Central memory CD8-positive, alpha-beta T cell (primary cell): ENCODE measurements around the gene RPUSD1.

Source experiments
- ATAC-seq: fragments of 150-1000 bp; cut with Tn5 transposase; replicated peaks from 2 replicates; pipeline ENCODE4 v1.10.0; 2022; ENCODE audit warnings: mild to moderate bottlenecking, moderate FRiP score, moderate number of reproducible peaks; ENCODE audit not compliant: poor library complexity, severe bottlenecking; ENCODE audit errors: extremely low read depth
- DNase-seq, 2 donors: peaks; one replicate each; pipeline ENCODE4 v3.0.0; 2021; ENCODE audit warnings: low spot score in 2 of 2
- H3K27ac Mint-ChIP-seq: one replicate; pipeline ENCODE4 v1.8.0; 2022; ENCODE audit warnings: low read depth, mild to moderate bottlenecking, moderate library complexity, mixed read lengths
- H3K27me3 Mint-ChIP-seq: one replicate; pipeline ENCODE4 v1.8.0; 2022; ENCODE audit warnings: mixed read lengths
- H3K36me3 Mint-ChIP-seq: one replicate; pipeline ENCODE4 v1.8.0; 2022; ENCODE audit warnings: mild to moderate bottlenecking, moderate library complexity, mixed read lengths; ENCODE audit not compliant: insufficient read depth
- H3K4me1 Mint-ChIP-seq: one replicate; pipeline ENCODE4 v1.8.0; 2022; ENCODE audit warnings: mixed read lengths
- H3K4me3 Mint-ChIP-seq: one replicate; pipeline ENCODE4 v1.8.0; 2022; ENCODE audit warnings: mild to moderate bottlenecking, moderate library complexity, mixed read lengths
- H3K9me3 Mint-ChIP-seq: one replicate; pipeline ENCODE4 v1.8.0; 2022; ENCODE audit warnings: mixed read lengths

Gene RPUSD1

DNA sequence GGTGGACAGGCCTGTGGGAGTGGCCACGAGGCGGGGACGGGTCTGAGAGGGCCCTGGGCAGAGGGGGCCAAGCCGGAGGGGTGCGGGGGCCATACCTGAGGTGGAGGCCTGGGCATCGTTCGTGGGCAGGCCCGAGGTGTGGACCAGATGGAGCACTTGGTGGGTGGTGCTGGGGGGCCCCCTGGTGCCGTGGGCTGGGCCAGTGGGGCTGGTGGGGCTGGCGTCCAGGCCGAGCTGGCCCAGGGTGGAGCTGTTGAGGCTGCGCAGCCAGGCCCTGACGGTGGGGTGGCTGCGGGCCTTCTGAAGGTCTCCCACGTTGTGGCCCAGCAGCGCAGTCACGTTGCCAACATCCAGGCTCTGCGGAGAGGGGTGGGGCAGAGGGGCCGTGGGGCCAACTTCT lies 18.2 kb downstream of the RPUSD1 start:
- Mint-ChIP-seq H3K4me1 (no peaks in the 10 kb centered on the region), H3K4me3 (no peak overlapping the region), H3K27me3 (no peaks in the 10 kb centered on the region), H3K36me3 (no peaks in the 10 kb centered on the region), H3K27ac (no peak overlapping the region), H3K9me3 (no peaks in the 10 kb centered on the region)
- DNase-seq (no peak), ATAC-seq (no peak)

DNA sequence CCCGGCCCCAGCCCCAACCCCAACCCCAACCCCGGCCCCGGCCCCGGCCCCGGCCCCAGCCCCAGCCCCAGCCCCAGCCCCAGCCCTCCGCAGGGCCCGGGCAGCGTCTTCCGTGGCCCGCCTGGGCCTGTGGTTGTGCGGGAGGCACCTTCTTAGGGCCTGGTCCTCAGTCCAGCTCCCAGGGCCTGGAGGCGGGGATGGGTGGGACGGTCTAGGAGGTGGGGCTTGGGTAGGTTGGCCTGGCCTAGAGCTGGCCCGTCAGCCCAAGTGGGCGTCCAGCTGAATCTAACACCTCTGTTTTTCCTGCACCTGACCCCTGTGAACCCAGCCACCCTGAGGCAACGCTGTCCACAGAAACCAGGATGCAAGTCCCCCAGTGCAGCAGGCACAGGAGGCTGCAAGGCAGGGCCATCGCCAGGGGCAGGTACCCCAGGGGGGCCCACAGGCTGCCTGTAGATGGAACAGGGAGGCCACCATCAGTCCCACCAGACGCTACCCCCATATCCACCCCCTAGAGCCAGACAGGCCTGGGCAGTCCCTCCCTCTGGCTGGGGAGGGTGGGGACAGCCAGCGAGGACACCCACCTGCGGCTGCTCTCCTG lies 18.9 kb downstream of the RPUSD1 start:
- H3K27ac Mint-ChIP-seq, result no peak overlapping the region
- ATAC-seq, result no peak
- no peaks in the 10 kb centered on the region for H3K4me1 Mint-ChIP-seq
- H3K27me3 Mint-ChIP-seq, result no peaks in the 10 kb centered on the region
- no peaks in the 10 kb centered on the region for H3K9me3 Mint-ChIP-seq
- no peaks in the 10 kb centered on the region for H3K36me3 Mint-ChIP-seq
- H3K4me3 Mint-ChIP-seq, result no peak overlapping the region
- no peak for DNase-seq

DNA sequence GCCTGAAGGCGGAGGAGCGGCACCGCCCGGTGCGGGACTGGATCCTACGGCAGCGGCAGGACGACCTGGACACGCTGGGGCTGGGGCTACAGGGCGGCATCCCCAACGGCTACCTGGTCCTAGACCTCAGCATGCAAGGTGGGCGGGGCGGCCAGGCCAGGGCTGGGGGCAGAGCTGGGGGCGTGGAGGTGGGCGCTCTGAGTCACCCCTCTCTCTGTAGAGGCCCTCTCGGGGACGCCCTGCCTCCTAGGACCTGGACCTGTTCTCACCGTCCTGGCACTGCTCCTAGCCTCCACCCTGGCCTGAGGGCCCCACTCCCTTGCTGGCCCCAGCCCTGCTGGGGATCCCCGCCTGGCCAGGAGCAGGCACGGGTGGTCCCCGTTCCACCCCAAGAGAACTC lies 19.8 kb downstream of the RPUSD1 start:
- Mint-ChIP-seq H3K9me3 (no peaks in the 10 kb centered on the region), H3K4me3 (no peak overlapping the region), H3K4me1 (no peaks in the 10 kb centered on the region), H3K36me3 (peaks cover 2% of the 10 kb centered on the region), H3K27me3 (no peaks in the 10 kb centered on the region), H3K27ac (no peak overlapping the region)
- DNase-seq (no peak), ATAC-seq (no peak)

DNA sequence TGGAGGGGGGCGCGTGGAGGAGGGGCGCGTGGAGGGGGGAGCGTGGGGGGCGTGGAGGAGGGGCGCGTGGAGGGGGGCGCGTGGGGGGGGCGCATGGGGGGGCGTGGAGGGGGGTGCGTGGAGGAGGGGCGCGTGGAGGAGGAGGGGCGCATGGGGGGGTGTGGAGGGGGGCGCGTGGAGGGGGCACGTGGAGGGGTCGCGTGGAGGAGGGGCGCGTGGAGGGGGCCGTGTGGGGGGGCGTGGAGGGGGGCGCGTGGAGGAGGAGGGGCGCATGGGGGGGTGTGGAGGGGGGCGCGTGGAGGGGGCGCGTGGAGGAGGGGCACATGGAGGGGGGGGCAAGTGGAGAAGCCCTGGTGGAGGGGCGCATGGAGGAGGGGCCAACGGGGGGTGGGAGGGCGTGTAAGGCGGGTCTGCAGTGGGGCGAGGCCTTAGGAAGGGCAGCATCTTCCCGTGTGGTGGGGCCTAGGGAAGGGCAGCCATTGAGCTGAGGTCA lies 20.4 kb downstream of the RPUSD1 start:
- Mint-ChIP-seq H3K9me3 (no peaks in the 10 kb centered on the region), H3K27ac (no peak overlapping the region), H3K4me1 (no peaks in the 10 kb centered on the region), H3K36me3 (peaks cover 2% of the 10 kb centered on the region), H3K4me3 (no peak overlapping the region), H3K27me3 (no peaks in the 10 kb centered on the region)
- ATAC-seq, result no peak
- DNase-seq, result no peak

DNA sequence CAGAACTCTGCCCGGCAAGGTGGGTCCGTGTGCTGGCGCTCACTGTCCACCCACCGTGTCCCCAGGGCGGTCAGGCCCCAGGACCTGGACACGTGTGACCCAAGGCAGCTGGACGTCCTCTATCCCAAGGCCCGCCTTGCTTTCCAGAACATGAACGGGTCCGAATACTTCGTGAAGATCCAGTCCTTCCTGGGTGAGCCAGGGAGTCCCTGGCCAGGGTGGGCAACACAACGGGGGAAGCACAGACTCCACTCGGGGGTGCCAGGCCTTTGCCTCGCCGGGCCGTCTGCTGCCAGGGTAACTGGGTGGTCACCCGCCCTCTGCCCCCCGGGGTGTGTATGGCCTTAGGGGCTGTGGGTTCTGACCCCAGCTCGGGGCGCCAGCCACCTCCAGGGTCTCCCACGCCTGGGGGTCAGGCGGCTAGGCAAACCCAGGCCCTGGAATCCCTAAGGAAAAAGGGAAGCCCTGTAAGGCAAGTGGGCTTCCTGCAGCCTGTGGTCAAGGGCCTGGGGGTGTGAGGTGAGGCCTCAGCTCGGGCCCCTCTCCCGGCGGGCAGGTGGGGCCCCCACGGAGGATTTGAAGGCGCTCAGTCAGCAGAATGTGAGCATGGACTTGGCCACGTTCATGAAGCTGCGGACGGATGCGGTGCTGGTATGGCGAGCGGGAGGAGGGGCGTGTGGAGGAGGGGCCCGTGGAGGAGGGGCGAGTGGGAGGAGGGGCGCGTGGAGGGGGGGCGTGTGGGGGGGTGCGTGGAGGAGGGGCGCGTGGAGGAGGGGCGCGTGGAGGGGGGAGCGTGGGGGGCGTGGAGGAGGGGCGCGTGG lies 21.2 kb downstream of the RPUSD1 start:
- no peak for ATAC-seq
- Mint-ChIP-seq H3K9me3 (no peaks in the 10 kb centered on the region), H3K36me3 (peaks cover 2% of the 10 kb centered on the region), H3K27me3 (no peaks in the 10 kb centered on the region), H3K4me3 (no peak overlapping the region), H3K27ac (no peak overlapping the region), H3K4me1 (no peaks in the 10 kb centered on the region)
- no peak for DNase-seq

DNA sequence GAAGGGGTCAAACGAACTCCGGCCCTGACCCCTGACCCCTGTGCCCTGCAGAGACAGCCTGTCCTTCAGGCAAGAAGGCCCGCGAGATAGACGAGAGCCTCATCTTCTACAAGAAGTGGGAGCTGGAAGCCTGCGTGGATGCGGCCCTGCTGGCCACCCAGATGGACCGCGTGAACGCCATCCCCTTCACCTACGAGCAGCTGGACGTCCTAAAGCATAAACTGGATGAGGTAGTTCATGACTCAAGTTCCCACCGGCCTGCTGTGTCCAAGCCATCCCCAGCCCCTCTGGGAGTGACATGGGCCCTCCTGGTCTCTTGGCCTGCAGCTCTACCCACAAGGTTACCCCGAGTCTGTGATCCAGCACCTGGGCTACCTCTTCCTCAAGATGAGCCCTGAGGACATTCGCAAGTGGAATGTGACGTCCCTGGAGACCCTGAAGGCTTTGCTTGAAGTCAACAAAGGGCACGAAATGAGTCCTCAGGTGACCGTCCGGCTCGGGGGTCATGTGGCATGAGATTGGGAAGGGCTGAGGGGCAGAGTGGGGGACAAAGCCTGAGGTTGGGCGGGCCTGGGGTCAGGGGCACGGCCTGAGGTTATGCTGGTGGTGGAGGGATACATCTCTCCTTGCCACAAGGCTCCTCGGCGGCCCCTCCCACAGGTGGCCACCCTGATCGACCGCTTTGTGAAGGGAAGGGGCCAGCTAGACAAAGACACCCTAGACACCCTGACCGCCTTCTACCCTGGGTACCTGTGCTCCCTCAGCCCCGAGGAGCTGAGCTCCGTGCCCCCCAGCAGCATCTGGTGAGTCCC lies 22.0 kb downstream of the RPUSD1 start:
- H3K4me3 Mint-ChIP-seq, result no peak overlapping the region
- H3K4me1 Mint-ChIP-seq, result no peaks in the 10 kb centered on the region
- no peaks in the 10 kb centered on the region for H3K9me3 Mint-ChIP-seq
- no peak for ATAC-seq
- no peak for DNase-seq
- H3K27me3 Mint-ChIP-seq, result no peaks in the 10 kb centered on the region
- peaks cover 2% of the 10 kb centered on the region for H3K36me3 Mint-ChIP-seq
- H3K27ac Mint-ChIP-seq, result no peak overlapping the region

DNA sequence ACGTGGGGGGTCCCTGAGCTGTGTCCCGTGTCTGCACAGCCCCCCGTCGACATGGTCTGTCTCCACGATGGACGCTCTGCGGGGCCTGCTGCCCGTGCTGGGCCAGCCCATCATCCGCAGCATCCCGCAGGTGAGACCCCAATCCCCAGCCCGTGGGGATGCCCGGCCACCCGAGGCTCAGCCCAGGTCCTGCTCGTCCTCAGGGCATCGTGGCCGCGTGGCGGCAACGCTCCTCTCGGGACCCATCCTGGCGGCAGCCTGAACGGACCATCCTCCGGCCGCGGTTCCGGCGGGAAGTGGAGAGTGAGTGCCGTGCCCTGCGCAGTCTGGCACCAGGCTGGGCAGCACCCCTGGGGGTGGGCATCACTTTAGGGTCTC lies 22.7 kb downstream of the RPUSD1 start:
- peaks cover 2% of the 10 kb centered on the region for H3K36me3 Mint-ChIP-seq

DNA sequence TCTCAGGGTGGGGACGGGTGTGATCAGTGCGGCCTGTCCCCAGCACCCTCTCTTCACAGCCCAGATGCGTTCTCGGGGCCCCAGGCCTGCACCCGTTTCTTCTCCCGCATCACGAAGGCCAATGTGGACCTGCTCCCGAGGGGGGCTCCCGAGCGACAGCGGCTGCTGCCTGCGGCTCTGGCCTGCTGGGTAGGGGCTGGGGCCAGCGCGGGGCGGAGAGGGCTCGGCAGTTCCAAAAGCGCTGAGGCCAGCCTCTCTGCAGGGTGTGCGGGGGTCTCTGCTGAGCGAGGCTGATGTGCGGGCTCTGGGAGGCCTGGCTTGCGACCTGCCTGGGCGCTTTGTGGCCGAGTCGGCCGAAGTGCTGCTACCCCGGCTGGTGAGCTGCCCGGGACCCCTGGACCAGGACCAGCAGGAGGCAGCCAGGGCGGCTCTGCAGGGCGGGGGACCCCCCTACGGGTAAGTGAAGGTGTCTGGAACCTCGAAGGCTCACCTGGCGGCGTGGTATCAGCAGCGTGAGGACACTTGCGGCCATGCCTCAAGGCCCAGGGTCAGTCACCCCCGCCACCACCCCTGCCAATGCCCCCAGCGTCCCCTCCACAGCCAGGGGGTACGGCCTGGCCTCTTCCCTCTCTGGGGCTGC lies 23.2 kb downstream of the RPUSD1 start:
- H3K9me3 Mint-ChIP-seq, result no peaks in the 10 kb centered on the region
- H3K4me3 Mint-ChIP-seq, result no peak overlapping the region
- H3K27ac Mint-ChIP-seq, result no peak overlapping the region
- no peaks in the 10 kb centered on the region for H3K27me3 Mint-ChIP-seq
- H3K36me3 Mint-ChIP-seq, result peaks cover 2% of the 10 kb centered on the region
- no peak for DNase-seq
- H3K4me1 Mint-ChIP-seq, result no peaks in the 10 kb centered on the region
- ATAC-seq, result no peak

More for the DNA sequence above, 22.7 kb downstream of the RPUSD1 start:
- Mint-ChIP-seq H3K4me3 (no peak overlapping the region), H3K4me1 (no peaks in the 10 kb centered on the region), H3K27me3 (no peaks in the 10 kb centered on the region), H3K27ac (no peak overlapping the region), H3K9me3 (no peaks in the 10 kb centered on the region)
- DNase-seq, result no peak
- ATAC-seq, result no peak

DNA sequence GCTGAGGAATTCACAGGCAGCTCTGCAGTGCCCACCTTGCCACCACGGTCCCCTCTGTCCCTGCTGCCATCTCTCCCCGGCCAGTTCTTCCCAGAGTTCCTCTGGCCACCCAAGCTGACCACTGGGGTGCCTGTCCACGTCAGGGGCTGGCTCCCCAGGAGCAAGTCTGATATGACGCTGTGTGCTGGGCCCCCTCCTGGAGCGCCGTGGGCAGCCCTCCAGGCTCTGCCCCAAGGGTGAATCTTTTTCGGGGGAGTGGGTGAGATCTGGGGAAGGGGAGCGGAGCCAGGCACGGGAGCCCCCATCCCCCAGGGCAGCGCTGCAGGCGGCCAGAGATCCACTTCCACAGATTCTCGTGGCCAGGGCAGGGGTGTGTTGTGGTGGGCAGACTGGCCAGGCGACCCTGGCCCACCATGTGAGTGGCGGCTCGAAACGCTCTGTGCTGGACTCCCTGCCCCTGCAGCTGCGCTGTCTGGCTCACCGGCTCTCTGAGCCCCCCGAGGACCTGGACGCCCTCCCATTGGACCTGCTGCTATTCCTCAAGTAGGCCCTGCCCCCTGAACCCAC lies 23.9 kb downstream of the RPUSD1 start:
- H3K4me1 Mint-ChIP-seq, result no peaks in the 10 kb centered on the region

DNA sequence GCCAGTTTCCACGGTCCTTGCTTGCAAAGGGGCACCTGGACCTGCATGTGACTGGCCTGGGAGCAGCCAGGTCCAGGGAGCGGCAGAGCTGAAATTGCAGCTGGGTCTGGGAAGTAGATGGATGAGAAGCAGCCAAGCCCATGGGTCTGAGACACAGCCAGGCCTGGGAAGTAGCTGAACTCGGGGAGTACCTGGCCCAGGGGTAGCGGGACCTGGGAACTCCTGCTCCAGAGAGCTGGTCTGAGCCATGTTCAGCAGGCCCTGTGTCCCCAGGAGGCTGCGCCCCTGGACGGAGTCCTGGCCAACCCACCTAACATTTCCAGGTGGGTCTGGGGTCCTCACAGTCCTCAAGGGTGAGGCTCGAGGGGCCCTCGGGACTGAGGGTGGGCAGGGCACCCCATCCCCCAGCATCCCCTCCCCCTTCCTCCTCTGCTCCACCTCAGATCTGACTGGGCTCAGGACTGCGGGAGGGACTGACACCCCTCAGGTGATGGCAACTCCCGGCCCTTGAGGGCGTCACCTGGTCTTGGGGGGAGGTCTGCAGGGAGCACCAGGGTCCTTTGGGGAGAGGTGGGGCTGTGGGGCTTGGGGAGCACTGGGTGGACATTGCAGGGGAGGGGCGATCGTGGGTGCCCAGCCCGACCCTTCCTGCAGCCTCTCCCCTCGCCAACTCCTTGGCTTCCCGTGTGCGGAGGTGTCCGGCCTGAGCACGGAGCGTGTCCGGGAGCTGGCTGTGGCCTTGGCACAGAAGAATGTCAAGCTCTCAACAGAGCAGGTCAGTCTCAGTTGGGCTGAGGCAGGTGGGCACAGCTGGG lies 24.6 kb downstream of the RPUSD1 start:
- Mint-ChIP-seq H3K27ac (no peak overlapping the region), H3K27me3 (no peaks in the 10 kb centered on the region), H3K4me3 (no peak overlapping the region), H3K9me3 (no peaks in the 10 kb centered on the region), H3K4me1 (no peaks in the 10 kb centered on the region), H3K36me3 (peaks cover 2% of the 10 kb centered on the region)
- no peak for ATAC-seq
- DNase-seq, result no peak

More for the DNA sequence above, 23.9 kb downstream of the RPUSD1 start:
- H3K36me3 Mint-ChIP-seq, result peaks cover 2% of the 10 kb centered on the region
- ATAC-seq (no peak), DNase-seq (no peak)
- no peaks in the 10 kb centered on the region for H3K27me3 Mint-ChIP-seq
- H3K4me3 Mint-ChIP-seq, result no peak overlapping the region
- H3K9me3 Mint-ChIP-seq, result no peaks in the 10 kb centered on the region
- no peak overlapping the region for H3K27ac Mint-ChIP-seq

DNA sequence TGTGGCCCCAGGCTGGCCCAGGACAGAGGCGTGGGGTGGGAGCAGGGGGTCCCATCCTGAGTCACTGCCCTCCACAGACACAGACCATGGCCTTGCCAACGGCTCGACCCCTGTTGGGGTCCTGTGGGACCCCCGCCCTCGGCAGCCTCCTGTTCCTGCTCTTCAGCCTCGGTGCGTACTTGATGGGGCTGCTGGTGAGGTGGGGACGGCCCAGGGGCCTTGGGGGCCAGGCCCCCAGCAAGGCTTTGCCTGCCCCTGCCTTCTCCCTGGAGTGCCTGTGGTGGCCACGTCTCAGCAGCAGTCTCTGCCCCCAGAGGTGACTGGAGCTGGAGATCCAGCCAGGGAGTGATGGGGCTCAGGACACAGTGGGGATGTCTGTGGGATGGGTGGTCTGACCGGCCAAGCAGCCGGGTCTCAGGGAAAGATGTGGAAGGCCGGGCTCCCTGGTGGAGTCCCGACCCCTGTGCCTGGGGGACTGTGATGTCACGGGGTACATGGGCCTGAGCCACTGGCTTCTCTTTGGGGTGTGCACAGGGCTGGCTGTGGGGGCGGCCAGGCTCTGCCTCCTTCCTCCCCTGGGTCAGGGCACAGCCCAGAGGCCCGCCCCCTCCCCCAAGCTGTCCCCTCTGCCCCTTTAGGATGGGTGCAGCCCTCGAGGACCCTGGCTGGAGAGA lies 25.4 kb downstream of the RPUSD1 start:
- H3K4me1 Mint-ChIP-seq, result no peaks in the 10 kb centered on the region
- H3K36me3 Mint-ChIP-seq, result peaks cover 2% of the 10 kb centered on the region
- H3K27me3 Mint-ChIP-seq, result peaks cover 3% of the 10 kb centered on the region
- H3K27ac Mint-ChIP-seq, result no peak overlapping the region
- H3K4me3 Mint-ChIP-seq, result no peak overlapping the region
- H3K9me3 Mint-ChIP-seq, result no peaks in the 10 kb centered on the region
- no peak for ATAC-seq
- no peak for DNase-seq
